ENCODE data around the gene SPIB.
"Not testable (repeated sequence)": the region's sequence is repeated elsewhere in the genome, so short reads cannot be mapped to it uniquely, and the experiment has no call there.

SPIB gene

DNA sequence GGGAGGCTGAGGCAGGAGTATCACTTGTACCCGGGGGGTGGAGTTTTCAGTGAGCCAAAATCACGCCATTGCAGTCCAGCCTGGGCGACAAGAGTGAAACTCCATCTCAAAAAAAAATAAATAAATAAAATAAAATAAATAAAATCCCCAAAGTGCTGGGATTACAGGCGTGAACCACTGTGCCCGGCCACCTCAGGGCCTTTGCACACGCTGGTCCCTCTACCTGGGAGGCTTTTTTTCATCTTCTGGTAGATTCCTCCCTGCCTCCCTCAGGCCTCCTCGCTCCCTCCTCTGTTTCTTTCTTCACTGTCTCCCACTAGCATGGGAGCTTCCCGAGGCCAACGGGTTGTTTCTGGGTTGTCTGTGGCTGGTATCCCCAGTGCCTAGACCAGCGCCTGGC, 29.0 kb downstream of the SPIB start:
- DNase-seq, result no peak

DNA sequence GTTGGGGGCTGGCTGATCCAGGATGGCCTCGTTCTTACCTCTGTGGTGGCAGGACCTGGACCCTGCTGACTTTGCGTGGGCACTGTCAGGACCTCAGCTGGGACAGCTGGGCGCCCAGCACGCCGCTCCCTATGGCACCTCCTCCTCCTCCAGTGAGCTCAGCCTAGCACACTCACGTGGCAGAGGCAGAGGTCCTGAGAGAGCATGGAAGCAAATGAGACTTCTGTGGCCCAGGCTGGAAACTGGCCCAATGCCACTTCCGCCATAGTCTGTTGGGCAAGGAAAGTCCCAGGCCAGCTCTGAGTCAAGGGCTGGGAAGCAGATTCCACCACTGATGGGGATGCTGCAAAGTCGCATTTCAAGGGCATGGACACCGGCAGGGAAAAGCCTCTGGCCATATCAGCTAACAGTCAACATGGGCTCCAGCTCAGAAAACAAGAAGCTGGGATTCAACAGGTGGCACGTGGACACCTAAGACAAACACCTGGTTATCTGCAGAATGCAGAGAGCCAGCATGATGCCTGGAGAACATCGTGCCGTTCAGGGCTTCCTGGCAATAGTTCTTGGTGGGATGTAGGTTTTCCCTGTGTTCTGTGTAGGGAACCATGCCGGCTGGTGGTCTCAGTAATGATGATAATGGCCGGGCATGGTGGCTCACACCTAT, 30.6 kb downstream of the SPIB start:
- no peak for DNase-seq

DNA sequence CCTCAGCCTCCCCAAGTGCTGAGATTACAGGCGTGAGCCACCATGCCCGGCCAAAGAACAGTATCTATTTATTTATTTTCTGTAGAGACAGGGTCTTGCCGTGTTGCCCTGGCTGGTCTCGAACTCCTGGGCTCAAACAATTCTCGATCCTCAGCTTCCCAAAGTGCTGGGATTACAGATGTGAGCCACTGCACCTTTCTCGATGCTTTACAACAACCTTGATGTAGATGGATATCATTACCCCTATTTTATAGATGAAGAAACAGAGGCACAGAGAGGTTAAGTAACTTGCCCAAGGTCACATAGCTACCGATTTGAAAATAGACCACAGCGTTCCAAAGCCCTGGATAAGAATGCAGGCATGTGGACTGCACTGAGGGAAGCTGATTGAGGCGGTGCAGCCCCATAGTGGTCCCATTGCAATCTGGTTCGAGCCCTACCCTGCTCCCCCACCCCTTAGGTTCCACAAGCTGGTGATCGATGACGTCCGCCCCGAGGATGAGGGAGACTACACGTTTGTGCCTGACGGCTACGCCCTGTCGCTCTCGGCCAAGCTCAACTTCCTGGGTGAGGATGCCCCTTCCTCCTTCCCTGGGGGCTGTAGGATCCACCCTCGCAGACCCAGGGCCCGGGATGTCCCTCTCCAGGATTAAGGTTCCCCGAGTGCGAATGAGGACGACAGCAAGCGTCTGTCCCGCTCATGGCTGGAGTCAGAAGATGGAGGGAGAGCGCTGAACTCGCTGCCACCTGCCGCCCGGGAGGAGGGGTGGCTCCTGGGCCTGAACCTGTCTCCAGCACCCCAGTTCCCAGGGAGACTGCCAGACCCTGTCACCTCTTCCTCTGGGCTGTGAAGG, 31.9 kb downstream of the SPIB start:
- no peak for DNase-seq

DNA sequence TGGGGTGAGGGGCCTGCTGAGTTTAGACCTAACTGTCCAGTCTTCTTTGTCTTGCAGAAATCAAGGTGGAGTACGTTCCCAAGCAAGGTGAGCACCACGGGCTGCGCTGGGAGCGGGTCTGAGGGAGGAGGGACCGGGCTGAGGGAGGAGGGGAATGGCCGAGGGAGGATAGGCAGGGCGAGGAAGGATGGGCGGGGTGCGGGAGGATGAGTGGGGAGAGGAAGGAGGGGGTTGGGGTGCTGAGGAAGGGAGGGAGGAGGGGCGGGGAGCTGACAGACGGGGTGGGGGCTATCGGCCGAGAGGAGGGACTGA, 32.4 kb downstream of the SPIB start:
- no peak for DNase-seq

DNA sequence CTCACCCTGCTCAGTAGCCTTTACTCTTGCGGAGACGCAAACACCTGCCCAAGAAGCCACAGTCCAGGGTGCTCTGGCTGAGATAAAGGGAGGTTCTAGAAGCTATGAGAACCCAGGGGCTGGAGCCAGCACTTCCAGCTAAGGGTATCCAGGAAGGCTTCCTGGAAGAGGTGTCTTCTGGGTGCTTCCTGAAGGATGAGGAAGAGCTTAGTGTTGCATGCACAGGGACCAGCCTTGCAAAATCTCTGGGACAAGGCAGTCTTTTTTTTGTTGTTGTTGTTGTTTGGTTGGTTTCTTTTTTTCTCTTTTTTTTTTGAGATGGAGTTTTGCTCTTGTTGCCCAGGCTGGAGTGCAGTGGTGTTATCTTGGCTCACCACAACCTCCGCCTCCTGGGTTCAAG, 34.5 kb downstream of the SPIB start:
- DNase-seq, result no peak

DNA sequence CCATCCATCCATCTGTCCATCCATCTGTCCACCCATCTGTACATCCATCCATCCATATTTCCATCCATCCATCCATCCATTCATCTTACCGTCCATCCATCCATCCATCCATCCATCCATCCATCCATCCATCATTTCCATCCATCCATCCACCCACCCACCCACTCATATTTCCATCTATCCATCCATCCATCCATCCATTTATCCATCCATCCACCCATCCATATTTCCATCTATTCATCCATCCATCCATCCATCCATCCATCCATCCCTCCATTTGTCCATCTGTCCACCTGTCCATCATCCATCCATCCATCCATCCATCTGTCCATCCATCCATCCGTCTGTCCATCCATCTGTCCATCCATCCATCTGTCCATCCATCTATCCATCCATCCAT, 37.3 kb downstream of the SPIB start:
- DNase-seq, result no peak

DNA sequence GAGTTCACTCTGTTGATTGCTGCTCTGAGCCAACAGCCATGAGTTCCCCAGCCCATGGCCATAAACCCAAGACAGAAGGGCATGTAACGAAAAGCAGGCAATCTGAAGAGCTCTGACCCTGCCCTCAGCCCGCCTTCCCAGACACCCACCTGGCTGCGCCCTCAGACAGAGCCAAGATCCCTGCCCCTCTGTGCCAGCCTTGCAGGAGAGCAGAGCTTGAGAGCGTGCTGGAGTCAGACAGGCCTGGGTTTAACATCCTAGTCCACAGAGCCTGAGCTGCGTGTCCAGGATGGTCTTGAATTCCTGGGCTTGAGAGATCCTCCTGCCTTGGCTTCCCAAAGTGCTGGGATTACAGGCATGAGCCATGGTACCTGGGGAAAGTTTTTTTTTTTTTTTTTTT, 38.6 kb downstream of the SPIB start:
- no peak for DNase-seq

DNA sequence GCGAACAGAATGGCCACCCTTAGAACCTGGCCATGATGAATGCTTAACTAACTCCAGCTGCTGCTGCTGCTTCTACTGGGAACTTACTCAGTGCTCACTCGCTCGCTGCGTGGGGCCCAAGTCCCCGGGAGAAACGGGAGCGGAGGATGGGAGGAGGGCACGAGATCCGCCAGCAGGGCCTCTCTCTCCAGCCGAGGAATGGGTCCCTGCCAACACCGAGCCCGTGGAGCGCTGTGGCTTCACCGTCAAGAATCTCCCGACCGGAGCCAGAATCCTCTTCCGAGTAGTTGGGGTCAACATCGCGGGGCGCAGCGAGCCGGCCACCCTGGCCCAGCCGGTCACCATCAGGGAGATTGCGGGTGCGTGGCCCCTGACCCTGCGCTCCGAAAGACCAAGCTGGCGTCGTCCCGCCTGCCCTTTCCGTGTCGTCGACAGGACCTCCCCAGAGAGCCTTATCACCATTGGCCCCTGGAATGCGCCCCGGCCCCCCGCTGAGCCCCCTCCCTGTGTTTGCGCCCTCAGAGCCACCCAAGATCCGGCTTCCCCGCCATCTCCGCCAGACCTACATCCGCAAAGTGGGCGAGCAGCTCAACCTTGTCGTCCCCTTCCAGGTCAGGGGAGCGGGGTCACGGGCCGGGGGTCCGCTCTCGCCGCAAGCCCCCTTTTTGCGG, 39.8 kb downstream of the SPIB start:
- no peak for DNase-seq

DNA sequence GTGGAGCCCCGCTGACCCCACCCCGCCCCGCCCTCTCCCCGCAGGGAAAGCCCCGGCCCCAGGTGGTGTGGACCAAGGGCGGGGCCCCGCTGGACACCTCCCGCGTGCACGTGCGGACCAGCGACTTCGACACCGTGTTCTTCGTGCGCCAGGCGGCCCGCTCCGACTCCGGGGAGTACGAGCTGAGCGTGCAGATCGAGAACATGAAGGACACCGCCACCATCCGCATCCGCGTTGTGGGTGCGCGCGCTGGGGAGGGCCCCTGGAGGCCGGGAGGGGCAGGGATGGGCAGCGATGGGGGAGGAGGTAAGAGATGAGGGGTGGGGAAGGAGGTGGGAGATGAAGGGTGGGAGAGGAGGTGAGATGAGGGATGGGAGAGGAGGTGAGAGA, 40.3 kb downstream of the SPIB start:
- DNase-seq, result no peak

DNA sequence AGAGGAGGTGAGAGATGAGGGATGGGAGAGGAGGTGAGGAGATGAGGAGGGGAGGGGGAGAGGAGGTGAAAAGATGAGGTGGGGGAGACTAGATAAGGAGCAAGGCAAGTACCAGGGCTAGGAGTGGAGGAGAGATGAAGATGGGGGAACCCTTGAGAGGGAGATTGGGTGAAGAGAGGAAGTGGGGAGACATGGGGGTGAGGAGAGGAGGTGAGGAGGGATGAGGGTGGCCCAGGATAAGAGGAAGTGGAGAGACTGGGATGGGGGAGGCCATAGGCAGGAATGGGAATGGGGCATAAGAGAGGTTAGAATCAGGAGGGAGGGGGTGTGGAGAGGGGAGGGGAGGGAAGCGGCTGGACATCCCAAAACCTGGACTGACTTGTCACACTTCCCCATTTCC, 40.9 kb downstream of the SPIB start:
- no peak for DNase-seq

DNA sequence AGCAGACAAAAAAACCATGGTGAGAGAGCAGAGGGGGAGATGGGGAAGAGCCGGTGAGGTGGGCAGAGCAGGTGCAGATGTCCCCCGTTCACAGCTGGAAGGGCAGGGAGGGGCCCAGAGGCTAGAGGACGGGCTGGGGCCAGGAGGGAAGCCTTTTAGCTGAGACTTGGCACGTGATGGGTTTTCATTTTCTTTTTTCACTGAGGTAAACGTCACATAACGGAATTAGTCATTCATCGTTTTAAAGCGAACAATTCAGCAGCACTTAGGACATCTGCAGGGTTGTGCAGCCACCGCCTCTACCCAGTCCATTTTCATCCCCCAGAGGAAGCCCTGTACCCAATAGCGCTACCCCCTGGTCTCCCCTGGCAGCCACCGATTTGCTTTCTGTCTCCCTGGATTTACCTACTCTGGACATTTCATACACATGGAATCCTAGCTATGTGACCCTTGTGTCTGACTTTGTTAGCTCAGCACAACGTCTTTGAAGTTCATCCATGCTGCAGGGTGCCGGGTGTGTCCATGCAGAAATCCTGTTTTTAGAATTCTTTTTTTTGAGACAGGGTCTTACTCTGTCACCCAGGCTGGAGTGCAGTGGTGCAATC, 41.5 kb downstream of the SPIB start:
- no peak for DNase-seq

DNA sequence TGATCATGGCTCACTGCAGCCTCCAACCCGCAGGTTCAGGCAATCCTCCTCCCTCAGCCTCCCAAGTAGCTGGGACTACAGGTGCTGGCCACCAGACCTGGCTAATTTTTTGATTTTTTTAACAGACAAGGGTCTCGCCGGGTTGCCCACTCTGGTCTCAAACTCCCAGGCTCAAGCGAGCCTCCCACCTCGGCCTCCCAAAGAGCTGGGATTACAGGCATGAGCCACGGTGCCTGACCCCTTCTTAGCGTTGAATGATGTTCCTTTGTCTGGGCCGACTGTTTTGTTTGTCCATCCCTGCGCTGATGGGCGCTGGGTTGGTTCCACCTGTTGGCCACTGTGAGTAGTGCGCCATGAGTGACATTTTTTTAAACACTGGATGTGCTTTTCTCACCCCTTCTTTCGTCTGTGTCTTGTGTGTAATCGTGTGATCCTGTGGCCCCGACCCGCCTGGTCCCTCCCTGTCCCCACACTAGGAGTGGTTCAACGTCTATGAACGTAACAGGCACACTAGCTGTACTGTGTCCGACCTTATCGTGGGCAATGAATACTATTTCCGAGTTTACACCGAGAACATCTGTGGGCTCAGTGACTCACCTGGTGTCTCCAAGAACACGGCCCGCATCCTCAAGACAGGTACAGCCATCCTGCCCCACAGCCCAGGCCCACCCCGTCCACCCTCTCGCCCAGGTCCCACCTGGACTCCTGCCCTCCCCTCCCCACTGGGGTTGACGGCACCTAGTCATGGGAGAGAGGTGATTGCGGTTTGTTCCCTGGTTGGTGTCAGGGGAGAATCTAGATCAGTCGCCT, 42.5 kb downstream of the SPIB start:
- peak; percentile 29 for DNase-seq

DNA sequence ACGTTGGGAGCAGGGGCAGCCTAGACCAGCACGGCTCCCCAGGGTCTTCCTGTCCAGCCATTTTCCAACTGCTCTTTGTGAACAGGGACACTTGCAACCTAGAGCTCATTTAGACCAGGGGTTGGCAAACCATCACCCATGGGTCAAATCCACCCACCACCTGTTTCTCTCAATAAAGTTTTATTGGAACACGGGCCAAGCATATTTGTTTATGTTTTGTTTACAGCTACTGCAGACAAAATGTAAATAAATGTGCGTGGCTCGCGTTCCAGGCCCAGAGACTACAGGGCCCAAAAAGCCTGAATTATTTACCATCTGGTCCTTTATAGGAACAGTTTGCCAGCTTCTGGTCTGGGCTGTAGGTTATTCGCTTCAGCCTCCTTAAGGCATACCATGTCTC, 44.2 kb downstream of the SPIB start:
- DNase-seq, result no peak

DNA sequence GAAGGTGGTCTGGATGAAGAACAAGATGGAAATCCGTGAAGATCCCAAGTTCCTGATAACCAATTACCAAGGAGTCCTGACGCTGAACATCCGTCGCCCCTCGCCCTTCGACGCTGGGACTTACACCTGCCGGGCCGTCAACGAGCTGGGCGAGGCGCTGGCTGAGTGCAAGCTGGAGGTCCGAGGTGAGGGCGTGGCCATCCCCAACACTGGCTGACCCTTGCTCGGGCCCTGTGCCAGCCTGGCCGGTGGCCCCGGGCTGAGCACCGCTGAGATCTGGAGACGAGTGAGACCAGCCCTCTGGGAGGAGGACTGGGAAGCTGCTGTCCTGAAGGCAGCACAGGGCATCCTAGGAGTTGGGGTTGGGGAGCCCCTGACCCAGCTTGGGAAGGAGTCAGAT, 45.6 kb downstream of the SPIB start:
- no peak for DNase-seq

DNA sequence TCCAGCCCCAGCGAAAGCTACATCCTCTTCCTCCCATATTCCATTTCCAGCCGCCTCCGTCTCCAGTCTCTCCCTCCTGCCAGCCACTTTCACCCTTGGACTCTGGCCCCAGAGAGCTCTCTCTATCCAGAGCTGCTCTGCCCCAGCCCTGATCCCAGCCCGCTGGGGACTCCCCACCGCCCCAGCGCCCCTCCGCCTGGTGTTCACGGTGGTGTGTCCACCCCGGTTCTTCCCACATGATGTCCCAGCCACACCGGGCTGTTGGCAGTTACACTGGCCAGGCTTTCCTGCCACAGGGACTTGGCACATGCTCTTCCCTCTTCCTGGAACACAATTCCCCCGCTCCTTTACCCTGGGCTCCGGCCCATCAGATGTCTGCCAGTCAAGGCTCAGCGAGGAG, 46.3 kb downstream of the SPIB start:
- no peak for DNase-seq

DNA sequence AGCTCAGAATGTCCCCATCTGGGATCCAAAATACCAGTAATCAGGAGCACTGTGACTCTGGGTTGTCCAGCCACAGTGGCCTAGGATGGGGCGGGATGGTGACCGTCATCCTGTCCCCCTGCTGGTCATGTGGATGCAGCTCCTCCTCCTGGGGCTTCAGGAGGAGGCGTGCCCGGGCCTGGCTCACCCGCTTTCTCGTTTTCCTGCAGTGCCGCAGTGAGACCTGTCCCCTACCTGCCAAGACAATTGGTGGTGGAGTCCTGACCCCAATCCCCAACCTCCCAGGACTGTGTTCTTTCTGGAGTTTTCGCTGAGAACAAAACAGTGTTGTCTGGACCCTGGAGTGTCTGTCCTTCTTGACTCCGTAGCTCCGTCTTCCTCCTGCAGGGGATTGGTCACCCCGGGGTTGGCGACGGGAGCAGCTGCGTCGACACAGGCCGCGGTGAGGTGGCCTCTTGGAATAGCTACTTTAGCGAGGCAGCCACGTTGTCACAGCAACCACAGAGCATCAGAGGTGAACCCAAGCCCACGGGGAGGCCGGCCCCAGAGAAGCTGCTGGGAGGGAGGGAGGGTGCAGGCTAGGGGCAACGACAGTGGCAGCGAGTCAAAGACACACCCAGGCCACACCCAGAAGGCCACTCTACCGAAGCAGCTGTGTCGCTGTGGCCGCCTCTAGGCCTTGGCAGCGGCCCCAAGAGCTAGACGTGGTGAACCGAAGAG, 47.4 kb downstream of the SPIB start:
- no peak for DNase-seq

DNA sequence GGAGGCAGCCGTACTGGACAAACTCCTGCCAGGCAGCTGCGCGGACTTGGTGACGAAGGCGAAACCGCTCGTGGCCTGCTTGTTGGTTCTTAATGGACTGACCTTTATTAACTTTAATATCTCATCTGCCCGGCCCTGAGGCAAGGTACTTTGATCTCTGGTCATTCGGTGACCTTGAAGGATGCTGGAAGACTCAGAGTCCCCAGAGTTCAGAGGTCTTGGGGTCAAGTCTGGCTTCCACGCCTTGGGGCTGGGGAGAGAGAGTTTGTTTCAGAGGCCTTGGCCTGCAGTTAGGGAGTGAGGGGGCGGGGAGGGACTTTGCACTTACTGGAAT, 47.9 kb downstream of the SPIB start:
- DNase-seq, result no peak

DNA sequence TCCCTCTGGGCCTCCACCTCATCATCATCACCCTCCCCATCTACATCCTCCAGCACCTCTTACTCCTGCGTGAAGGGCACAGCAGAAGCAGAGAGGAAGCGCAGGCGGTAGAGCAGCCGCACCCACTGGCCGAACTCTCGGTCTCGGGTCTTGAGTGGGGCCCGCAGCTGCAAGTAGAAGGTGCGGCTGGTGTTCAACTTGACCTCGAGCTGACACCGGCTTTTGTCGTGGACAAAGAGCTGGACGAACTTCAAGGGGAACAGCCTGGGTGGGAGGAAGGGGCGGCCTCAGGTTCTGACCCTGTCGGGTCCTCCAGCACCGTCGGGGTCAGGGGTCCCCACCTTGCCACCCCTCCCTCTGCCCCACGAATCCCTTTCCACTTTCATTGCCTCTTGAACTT, 48.8 kb downstream of the SPIB start:
- DNase-seq, result no peak

DNA sequence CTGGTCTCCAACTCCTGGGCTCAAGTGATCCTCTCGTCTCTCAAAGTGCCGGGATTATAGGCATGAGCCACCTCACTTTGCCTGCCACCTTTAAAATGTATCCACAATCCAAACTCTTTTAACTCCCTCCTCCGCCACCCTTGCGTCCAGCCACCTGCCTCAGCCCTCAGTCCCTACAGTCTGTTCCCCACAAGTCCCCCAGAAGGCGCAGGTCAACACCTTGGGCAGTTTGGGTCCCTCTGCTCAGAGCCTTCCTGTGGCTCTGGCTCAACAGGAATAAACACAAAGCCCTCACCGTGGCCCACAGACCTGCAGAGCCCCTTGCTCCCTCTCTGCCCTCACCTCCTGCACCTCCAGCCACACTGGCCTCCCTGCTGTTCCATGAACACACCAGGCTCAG, 50.1 kb downstream of the SPIB start:
- DNase-seq, result no peak

DNA sequence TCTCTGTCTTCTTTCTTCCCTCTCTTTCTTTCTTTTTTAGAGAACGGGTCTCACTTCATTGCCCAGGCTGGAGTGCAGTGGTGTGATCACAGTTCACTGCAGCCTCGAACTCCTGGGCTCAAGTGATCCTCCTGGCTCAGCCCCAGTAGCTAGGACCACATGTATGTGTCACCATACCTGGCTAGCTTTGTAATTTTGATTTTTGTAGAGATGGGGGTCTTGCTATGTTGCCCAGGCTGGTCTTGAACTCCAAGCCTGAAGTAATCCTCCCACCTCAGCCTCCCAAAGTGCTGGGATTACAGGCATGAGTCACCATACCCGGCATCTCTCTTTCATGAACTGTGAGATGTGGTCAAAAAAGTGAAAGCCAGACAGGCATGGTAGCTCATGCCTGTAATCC, 54.6 kb downstream of the SPIB start:
- DNase-seq, result not testable (repeated sequence)

DNA sequence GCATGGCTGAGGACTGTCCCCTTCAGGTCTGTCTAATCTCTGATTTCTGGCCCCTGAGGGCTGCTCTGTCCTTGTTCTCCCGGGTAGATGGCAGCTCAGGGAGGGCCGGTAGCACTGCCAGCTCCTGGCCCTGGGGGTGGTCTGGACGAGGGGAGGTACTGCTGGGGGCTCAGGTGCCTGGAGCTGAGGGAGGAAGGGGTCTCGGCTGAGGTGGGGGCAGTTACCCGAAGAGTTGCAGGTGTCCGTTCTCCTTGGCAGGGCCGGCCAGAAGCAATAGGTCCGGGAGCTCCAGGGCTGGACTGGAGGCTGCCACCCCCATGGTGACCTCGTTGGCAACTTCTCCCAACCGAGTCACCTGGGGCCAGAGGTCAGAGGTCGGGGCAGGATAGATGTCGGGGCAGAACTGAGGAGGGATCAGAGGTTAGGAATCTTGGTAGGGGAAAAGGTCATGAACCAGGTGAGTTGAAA, 56.4 kb downstream of the SPIB start:
- no peak for DNase-seq

DNA sequence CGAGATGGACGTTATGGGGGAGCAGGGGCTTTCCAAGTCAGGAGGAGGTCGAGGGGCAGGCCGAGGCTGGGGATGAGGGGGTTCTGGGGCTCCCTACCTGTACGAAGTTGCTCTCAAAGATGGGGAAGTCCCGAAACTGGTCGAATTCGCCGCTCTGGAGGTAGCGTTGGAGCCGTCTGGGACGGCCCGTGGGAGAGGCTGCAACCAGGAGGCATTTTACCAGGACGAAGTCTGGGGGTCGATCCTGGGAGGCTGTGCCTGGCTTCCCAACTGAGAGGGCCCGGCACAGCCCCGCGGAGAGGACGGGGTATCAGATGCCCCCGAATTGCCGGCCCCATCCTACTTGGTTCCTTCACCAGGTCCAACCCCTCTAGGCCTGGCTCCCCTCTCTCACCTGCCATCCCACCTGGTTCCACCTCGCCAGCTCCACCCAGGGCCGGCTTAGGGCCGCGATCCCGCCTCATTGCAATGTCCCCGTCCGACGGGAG, 57.0 kb downstream of the SPIB start:
- DNase-seq, result no peak

All from NCI-H2171 (cell line).